HepG2 (cell line): ENCODE results near the gene SRSF7.

ENCODE experiments used
- FOXK2 ChIP-seq: fragments of 450-650 bp; IDR thresholded peaks from 2 replicates; pipeline ENCODE4 v1.6.1; 2016
- KDM1A ChIP-seq: IDR thresholded peaks from 2 replicates; pipeline ENCODE4 v1.6.1; 2016; ENCODE audit warnings: missing compliant biosample characterization
- MBNL3 ChIP-seq: fragments of 250-450 bp; sonication (Bioruptor Pico); conservative IDR thresholded peaks from 2 replicates; pipeline ENCODE4 v1.8.0; 2022; ENCODE audit warnings: mild to moderate bottlenecking, inconsistent platforms
- POLR2AphosphoS5 ChIP-seq: IDR thresholded peaks from 2 replicates; pipeline ENCODE4 v1.6.1; 2012; ENCODE audit warnings: low read depth, low read length
- SATB2 ChIP-seq: sonication (generic); formaldehyde crosslinking; IDR thresholded peaks from 2 replicates; pipeline ENCODE4 v1.5.0; 2020; ENCODE audit warnings: missing genetic modification reagents
- SIX1 ChIP-seq: sonication (generic); formaldehyde crosslinking; IDR thresholded peaks from 2 replicates; pipeline ENCODE4 v1.4.0; 2020; ENCODE audit warnings: missing genetic modification reagents, borderline replicate concordance
- TCF12 ChIP-seq, 2 experiments: fragments of 450-650 bp in 1 of 2; sonication (generic) in 1 of 2; formaldehyde crosslinking in 1 of 2; IDR thresholded peaks; 2 replicates each; pipeline versions ENCODE4 v1.6.1 to v1.8.0; 2017 to 2022; ENCODE audit warnings: antibody characterized with exemption in 1 of 2, mild to moderate bottlenecking in 1 of 2, missing genetic modification reagents in 1 of 2, moderate library complexity in 1 of 2
- TF ChIP-seq, protein P1 (sequence below): sonication (generic); formaldehyde crosslinking; IDR thresholded peaks from 2 replicates; pipeline ENCODE4 v1.5.0; 2020; ENCODE audit warnings: missing genetic modification reagents
- TF ChIP-seq, protein P2 (sequence below): sonication (generic); formaldehyde crosslinking; conservative IDR thresholded peaks from 2 replicates; pipeline ENCODE4 v1.4.0; 2020; ENCODE audit warnings: missing genetic modification reagents
- TF ChIP-seq, protein P3 (sequence below): sonication (generic); formaldehyde crosslinking; IDR thresholded peaks from 2 replicates; pipeline ENCODE4 v1.5.0; 2020; ENCODE audit warnings: mild to moderate bottlenecking, missing genetic modification reagents, moderate library complexity

DNA sequence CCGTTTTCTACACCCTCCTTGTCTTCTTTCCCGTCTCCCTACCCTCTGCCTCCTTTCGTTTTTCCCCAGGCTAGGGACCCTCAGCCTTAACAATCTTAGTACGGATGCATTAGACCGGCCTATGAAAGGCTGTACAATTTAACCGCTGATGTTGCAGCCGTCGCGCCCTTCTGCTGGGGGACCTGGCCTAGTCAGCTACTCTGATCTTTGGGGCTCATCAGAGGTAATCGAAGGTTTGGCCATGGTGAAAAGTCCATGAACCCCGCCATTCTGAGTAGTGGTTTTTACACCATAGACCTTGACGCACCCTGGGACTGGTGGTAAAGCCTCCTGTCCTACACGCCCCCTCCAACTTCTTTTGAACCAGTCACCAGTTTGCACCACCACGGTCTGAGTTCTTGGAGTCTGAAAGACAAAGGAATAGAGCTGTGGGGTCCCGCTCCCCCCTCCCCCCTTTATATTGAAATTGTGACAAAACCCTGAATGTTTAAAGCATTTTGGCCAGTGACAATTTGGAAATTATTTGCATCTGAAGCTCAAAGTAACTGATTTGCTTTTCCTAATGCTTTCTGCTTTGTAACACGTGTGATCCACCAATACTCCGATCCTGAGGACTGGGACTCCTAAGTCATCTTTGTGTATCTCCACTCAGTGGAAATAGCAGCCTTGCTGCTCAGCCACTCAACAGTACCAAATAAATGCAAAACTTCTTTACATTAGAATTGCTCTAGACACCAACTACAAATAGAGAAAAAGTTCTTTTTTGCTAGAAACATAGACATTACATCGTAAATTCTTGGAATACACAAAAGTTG lies 642 bp upstream of the SRSF7 start:
- TF ChIP-seq TCF12 (IDR thresholded peaks at IDR 0.05) (no peak), TCF12 (CRISPR knock-in tag; IDR thresholded peaks at IDR 0.05) (peak; percentile 60; the same call in 1 of the 2 replicates), POLR2AphosphoS5 (no peak; the same call in 1 of the 2 replicates), KDM1A (CRISPR knock-in tag) (no peak), MBNL3 (CRISPR knock-in tag) (no peak), SATB2 (CRISPR knock-in tag) (no peak), SIX1 (CRISPR knock-in tag) (no peak), FOXK2 (no peak)
- TF ChIP-seq, protein P1, sequence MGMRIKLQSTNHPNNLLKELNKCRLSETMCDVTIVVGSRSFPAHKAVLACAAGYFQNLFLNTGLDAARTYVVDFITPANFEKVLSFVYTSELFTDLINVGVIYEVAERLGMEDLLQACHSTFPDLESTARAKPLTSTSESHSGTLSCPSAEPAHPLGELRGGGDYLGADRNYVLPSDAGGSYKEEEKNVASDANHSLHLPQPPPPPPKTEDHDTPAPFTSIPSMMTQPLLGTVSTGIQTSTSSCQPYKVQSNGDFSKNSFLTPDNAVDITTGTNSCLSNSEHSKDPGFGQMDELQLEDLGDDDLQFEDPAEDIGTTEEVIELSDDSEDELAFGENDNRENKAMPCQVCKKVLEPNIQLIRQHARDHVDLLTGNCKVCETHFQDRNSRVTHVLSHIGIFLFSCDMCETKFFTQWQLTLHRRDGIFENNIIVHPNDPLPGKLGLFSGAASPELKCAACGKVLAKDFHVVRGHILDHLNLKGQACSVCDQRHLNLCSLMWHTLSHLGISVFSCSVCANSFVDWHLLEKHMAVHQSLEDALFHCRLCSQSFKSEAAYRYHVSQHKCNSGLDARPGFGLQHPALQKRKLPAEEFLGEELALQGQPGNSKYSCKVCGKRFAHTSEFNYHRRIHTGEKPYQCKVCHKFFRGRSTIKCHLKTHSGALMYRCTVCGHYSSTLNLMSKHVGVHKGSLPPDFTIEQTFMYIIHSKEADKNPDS (CRISPR knock-in tag): no peak
- TF ChIP-seq, protein P2, sequence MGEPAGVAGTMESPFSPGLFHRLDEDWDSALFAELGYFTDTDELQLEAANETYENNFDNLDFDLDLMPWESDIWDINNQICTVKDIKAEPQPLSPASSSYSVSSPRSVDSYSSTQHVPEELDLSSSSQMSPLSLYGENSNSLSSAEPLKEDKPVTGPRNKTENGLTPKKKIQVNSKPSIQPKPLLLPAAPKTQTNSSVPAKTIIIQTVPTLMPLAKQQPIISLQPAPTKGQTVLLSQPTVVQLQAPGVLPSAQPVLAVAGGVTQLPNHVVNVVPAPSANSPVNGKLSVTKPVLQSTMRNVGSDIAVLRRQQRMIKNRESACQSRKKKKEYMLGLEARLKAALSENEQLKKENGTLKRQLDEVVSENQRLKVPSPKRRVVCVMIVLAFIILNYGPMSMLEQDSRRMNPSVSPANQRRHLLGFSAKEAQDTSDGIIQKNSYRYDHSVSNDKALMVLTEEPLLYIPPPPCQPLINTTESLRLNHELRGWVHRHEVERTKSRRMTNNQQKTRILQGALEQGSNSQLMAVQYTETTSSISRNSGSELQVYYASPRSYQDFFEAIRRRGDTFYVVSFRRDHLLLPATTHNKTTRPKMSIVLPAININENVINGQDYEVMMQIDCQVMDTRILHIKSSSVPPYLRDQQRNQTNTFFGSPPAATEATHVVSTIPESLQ: 0 out of 2 replicates have a peak, but pooled peaks have one; percentile 3
- TF ChIP-seq, protein P3, sequence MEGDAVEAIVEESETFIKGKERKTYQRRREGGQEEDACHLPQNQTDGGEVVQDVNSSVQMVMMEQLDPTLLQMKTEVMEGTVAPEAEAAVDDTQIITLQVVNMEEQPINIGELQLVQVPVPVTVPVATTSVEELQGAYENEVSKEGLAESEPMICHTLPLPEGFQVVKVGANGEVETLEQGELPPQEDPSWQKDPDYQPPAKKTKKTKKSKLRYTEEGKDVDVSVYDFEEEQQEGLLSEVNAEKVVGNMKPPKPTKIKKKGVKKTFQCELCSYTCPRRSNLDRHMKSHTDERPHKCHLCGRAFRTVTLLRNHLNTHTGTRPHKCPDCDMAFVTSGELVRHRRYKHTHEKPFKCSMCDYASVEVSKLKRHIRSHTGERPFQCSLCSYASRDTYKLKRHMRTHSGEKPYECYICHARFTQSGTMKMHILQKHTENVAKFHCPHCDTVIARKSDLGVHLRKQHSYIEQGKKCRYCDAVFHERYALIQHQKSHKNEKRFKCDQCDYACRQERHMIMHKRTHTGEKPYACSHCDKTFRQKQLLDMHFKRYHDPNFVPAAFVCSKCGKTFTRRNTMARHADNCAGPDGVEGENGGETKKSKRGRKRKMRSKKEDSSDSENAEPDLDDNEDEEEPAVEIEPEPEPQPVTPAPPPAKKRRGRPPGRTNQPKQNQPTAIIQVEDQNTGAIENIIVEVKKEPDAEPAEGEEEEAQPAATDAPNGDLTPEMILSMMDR: no peak
